ENCODE results near the gene DNAJB5.

- TF ChIP-seq CTCF (IDR thresholded peaks at IDR 0.05 in 8 of 11, conservative IDR thresholded peaks at IDR 0.05 in 3 of 11): no peak
- TF ChIP-seq POLR2A (IDR thresholded peaks at IDR 0.05): no peak
- TF ChIP-seq POLR2AphosphoS5 (IDR thresholded peaks at IDR 0.05): no peak
These were observed 2.2 kb upstream of the DNAJB5 start for GRCh38 chr9:34987160-34987901.

Measured in spleen (tissue), 7 donors.